SH-SY5Y (cell line): ENCODE results near the gene ALAS1.

Experiments used
- GATA2 ChIP-seq: IDR thresholded peaks from 2 replicates; pipeline ENCODE4 v1.6.1; 2011; ENCODE audit warnings: mild to moderate bottlenecking, low read depth, low read length
- GATA3 ChIP-seq: IDR thresholded peaks from 2 replicates; pipeline ENCODE4 v1.6.1; 2011; ENCODE audit warnings: low read depth, mild to moderate bottlenecking, low read length, moderate library complexity

- TF ChIP-seq GATA2, result no peak
- TF ChIP-seq GATA3, result no peak
These were observed 11.2 kb upstream of the ALAS1 start for GRCh38 chr3:52186729-52187128.
